ENCODE measurements around the gene CAPSL.

CAPSL gene

DNA sequence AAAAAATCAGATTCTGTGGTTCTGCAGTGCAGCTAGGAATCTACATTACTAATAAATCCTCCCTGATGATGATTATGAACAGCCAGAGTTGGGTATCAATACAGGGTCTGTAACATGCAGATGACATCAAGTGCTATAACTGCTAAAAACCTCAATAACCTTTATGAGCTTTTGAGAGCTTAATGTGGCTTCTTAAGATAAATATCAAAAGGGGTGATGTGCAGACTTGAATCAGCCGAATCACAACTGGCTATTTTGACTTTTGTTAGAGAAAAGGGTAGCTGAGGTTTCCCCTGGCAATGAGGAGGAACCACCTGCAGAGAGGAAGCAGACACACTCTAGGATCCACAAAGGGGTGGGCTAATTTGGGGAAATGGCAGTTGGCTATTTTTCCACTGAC, 30.2 kb downstream of the CAPSL start:
- Histone ChIP-seq H3K9me3 (ENCODE audit: insufficient read depth, low read length) (no peaks in the 10 kb centered on the region), H3K4me1 (ENCODE audit: low read length) (no peaks in the 10 kb centered on the region; the same call in 1 of the 2 replicates), H3K4me3 (ENCODE audit: low read length) (no peak overlapping the region), H3K9ac (ENCODE audit: low read length) (no peak overlapping the region), H2AFZ (ENCODE audit: low read depth, low read length) (no peak overlapping the region), H4K20me1 (ENCODE audit: insufficient read depth, low read length) (no peaks in the 10 kb centered on the region), H3K36me3 (replicated peaks; ENCODE audit: low read depth, low read length) (no peaks in the 10 kb centered on the region), H3K27ac (ENCODE audit: low read length) (no peak overlapping the region), H3K4me2 (ENCODE audit: low read length) (no peak overlapping the region), H3K27me3 (ENCODE audit: low read depth, low read length) (no peaks in the 10 kb centered on the region), H3K79me2 (ENCODE audit: low read length) (no peaks in the 10 kb centered on the region)
- TF ChIP-seq EZH2phosphoT487 (IDR thresholded peaks at IDR 0.05; ENCODE audit: low read depth): no peak
- no peak for TF ChIP-seq CTCF (IDR thresholded peaks at IDR 0.05; ENCODE audit: low read depth, low read length)

DNA sequence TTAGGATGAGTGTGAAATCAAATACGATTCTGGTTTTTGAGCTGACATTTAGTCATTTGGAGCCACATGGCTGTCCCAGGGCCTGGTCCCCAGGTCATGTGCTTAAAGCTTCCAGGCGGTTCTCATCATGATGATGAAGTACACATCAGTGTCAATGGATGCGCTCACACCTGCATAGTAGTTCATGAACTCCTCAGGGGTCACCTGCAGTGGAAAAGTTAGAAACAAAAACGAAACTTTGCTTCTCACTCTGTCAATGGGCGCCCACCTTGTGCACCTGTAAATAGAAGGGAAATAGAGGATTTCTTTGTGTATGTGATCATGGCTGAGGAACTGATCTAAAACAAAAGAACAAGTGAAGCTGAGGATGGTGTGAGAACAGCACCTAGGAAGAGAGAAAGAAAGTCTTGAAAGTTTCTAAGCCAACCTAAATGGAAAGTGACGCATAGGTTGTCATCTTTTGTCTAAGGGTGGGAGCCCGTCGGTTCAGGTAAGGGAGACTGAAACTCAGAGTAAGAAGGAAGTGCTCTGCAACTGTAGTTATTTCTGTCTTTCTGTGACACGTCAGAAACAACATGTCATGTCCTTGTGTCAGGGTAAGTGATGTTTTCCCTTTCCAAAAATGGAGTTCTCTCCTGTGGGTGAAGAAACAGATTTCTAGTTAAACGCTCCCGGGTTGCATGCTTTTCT, 33.8 kb downstream of the CAPSL start:
- no peak overlapping the region for H3K4me2 ChIP-seq (ENCODE audit: low read length)

DNA sequence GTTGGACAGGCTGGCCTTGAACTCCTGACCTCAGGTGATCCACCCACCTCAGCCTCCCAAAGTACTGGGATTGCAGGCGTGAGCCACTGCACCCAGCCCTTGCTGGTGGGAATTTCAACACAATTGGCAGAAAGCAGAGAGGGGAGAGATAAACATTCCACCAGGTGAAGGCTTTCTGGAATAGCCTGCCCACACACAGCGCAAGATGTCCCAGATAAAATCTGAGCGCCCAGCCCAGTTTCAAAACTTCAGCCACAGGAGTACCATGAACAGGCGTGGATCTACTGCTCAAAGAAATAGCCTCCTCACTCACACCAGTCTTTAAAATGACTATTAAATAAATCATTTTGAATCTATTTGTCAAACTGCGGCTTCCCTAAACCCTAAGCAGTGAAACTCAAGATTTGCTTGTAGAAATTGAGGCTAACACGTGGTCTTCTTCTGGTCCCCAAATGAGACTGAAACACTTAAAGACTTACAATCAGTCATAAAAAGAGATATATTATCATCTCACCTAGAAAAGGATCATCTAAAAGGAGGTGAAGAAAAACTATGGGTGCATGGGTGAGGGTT, 34.7 kb downstream of the CAPSL start:
- Histone ChIP-seq H2AFZ (ENCODE audit: low read depth, low read length) (no peak overlapping the region), H3K36me3 (replicated peaks; ENCODE audit: low read depth, low read length) (no peaks in the 10 kb centered on the region), H3K9me3 (ENCODE audit: insufficient read depth, low read length) (no peaks in the 10 kb centered on the region), H4K20me1 (ENCODE audit: insufficient read depth, low read length) (no peaks in the 10 kb centered on the region), H3K9ac (ENCODE audit: low read length) (no peak overlapping the region), H3K4me1 (ENCODE audit: low read length) (no peaks in the 10 kb centered on the region; the same call in 1 of the 2 replicates), H3K4me2 (ENCODE audit: low read length) (no peak overlapping the region), H3K27me3 (ENCODE audit: low read depth, low read length) (no peaks in the 10 kb centered on the region), H3K79me2 (ENCODE audit: low read length) (no peaks in the 10 kb centered on the region), H3K27ac (ENCODE audit: low read length) (no peak overlapping the region), H3K4me3 (ENCODE audit: low read length) (no peak overlapping the region)
- no peak for TF ChIP-seq EZH2phosphoT487 (IDR thresholded peaks at IDR 0.05; ENCODE audit: low read depth)
- no peak for TF ChIP-seq CTCF (IDR thresholded peaks at IDR 0.05; ENCODE audit: low read depth, low read length)

More for the DNA sequence above, 33.8 kb downstream of the CAPSL start:
- Histone ChIP-seq H3K9ac (ENCODE audit: low read length) (no peak overlapping the region), H3K36me3 (replicated peaks; ENCODE audit: low read depth, low read length) (no peaks in the 10 kb centered on the region), H4K20me1 (ENCODE audit: insufficient read depth, low read length) (no peaks in the 10 kb centered on the region), H3K9me3 (ENCODE audit: insufficient read depth, low read length) (no peaks in the 10 kb centered on the region), H3K4me3 (ENCODE audit: low read length) (no peak overlapping the region), H3K27me3 (ENCODE audit: low read depth, low read length) (no peaks in the 10 kb centered on the region), H3K4me1 (ENCODE audit: low read length) (no peaks in the 10 kb centered on the region; the same call in 1 of the 2 replicates), H3K27ac (ENCODE audit: low read length) (no peak overlapping the region), H2AFZ (ENCODE audit: low read depth, low read length) (no peak overlapping the region), H3K79me2 (ENCODE audit: low read length) (no peaks in the 10 kb centered on the region)
- TF ChIP-seq CTCF (IDR thresholded peaks at IDR 0.05; ENCODE audit: low read depth, low read length): no peak
- TF ChIP-seq EZH2phosphoT487 (IDR thresholded peaks at IDR 0.05; ENCODE audit: low read depth): no peak

DNA sequence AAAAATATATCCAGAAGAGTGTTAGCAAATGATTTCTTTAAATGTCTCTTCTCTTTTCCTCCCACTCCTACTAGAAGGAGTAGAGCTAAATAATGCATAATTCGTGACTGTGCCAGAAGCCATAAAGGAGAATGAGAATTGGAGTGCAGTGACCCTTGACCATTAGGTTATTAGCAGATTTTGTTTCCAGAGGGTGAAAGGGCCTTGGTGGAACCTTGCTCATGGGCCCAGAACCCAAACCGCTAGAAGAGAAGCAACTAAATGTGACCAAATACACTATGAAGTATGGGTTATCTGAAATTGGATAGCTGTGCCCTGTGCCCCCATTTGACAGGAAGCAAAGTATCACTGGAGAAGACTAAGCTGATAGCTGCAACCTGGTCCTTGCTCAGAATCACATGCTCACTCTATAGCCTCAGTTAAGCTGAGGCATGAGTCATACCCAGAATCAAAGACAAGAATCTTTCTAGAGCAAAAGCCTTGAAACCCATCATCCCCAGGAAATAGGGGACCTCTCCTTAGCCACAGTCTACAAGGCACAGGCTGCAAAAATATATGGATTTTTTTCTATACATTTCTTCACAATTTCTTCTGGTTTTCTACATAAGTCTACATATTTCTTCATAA, 36.3 kb downstream of the CAPSL start:
- no peak for TF ChIP-seq EZH2phosphoT487 (IDR thresholded peaks at IDR 0.05; ENCODE audit: low read depth)
- TF ChIP-seq CTCF (IDR thresholded peaks at IDR 0.05; ENCODE audit: low read depth, low read length): no peak
- no peaks in the 10 kb centered on the region for H3K27me3 ChIP-seq (ENCODE audit: low read depth, low read length)
- H2AFZ ChIP-seq (ENCODE audit: low read depth, low read length): no peak overlapping the region
- no peaks in the 10 kb centered on the region; the same call in 1 of the 2 replicates for H3K4me1 ChIP-seq (ENCODE audit: low read length)
- H4K20me1 ChIP-seq (ENCODE audit: insufficient read depth, low read length): no peaks in the 10 kb centered on the region
- H3K36me3 ChIP-seq (replicated peaks; ENCODE audit: low read depth, low read length): no peaks in the 10 kb centered on the region
- no peaks in the 10 kb centered on the region for H3K79me2 ChIP-seq (ENCODE audit: low read length)
- H3K9me3 ChIP-seq (ENCODE audit: insufficient read depth, low read length): no peaks in the 10 kb centered on the region
- no peak overlapping the region for H3K4me2 ChIP-seq (ENCODE audit: low read length)
- H3K27ac ChIP-seq (ENCODE audit: low read length): no peak overlapping the region
- no peak overlapping the region for H3K4me3 ChIP-seq (ENCODE audit: low read length)
- no peak overlapping the region for H3K9ac ChIP-seq (ENCODE audit: low read length)

Measured in OCI-LY3 (cell line).